Measurements from ENCODE around the gene ALG12. TPM values are rescaled to one million over a fixed set of nuclear protein-coding genes. Genes with fewer than 3 reads are reported as not detected.
A peak's percentile ranks its signal among the peaks of the same experiment; 100 is the strongest.

ALG12 gene
- total and polyA plus RNA-seq, 2 of the 13 experiments (the other 11 are each of a cell fraction or from before 2014, with no cell fraction given) = 7.8 to 15.8 TPM

GRCh38 chr22:49946612-49947295 lies 28.5 kb upstream of the ALG12 start (continued):
- TF ChIP-seq, protein P1, sequence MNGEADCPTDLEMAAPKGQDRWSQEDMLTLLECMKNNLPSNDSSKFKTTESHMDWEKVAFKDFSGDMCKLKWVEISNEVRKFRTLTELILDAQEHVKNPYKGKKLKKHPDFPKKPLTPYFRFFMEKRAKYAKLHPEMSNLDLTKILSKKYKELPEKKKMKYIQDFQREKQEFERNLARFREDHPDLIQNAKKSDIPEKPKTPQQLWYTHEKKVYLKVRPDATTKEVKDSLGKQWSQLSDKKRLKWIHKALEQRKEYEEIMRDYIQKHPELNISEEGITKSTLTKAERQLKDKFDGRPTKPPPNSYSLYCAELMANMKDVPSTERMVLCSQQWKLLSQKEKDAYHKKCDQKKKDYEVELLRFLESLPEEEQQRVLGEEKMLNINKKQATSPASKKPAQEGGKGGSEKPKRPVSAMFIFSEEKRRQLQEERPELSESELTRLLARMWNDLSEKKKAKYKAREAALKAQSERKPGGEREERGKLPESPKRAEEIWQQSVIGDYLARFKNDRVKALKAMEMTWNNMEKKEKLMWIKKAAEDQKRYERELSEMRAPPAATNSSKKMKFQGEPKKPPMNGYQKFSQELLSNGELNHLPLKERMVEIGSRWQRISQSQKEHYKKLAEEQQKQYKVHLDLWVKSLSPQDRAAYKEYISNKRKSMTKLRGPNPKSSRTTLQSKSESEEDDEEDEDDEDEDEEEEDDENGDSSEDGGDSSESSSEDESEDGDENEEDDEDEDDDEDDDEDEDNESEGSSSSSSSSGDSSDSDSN (CRISPR knock-in tag; IDR thresholded peaks at IDR 0.05) = peak; percentile 55
- TF ChIP-seq AGO2 (optimal IDR thresholded peaks at IDR 0.05; ENCODE audit: low read depth, low read length) (no peak), THAP8 (CRISPR knock-in tag; IDR thresholded peaks at IDR 0.05; ENCODE audit: borderline replicate concordance) (no peak), ZBTB8A (CRISPR knock-in tag; IDR thresholded peaks at IDR 0.05; ENCODE audit: borderline replicate concordance, low read depth) (no peak), HDAC1 (CRISPR knock-in tag; IDR thresholded peaks at IDR 0.05) (peak; percentile 82), KDM2A (CRISPR knock-in tag; IDR thresholded peaks at IDR 0.05; ENCODE audit: borderline replicate concordance, low read depth) (no peak), GZF1 (CRISPR knock-in tag; IDR thresholded peaks at IDR 0.05) (no peak), ZBTB43 (CRISPR knock-in tag; conservative IDR thresholded peaks at IDR 0.05) (no peak), SAP130 (CRISPR knock-in tag; IDR thresholded peaks at IDR 0.05; ENCODE audit: low read depth) (peak; percentile 77), ZNF713 (CRISPR knock-in tag; IDR thresholded peaks at IDR 0.05) (no peak), ZNF232 (CRISPR knock-in tag; IDR thresholded peaks at IDR 0.05; ENCODE audit: borderline replicate concordance) (peak; percentile 17; the same call in 1 of the 2 replicates), GTF3A (CRISPR knock-in tag; conservative IDR thresholded peaks at IDR 0.05) (no peak), ZNF776 (CRISPR knock-in tag; IDR thresholded peaks at IDR 0.05) (no peak), ZNF460 (CRISPR knock-in tag; IDR thresholded peaks at IDR 0.05; ENCODE audit: borderline replicate concordance) (no peak), POGK (CRISPR knock-in tag; conservative IDR thresholded peaks at IDR 0.05) (0 out of 2 replicates have a peak, but pooled peaks have one; percentile 32), ZNF816 (CRISPR knock-in tag; IDR thresholded peaks at IDR 0.05; ENCODE audit: borderline replicate concordance) (peak; percentile 78; the same call in 1 of the 2 replicates), ZNF543 (CRISPR knock-in tag; IDR thresholded peaks at IDR 0.05) (0 out of 2 replicates have a peak, but pooled peaks have one; percentile 42), GATAD1 (CRISPR knock-in tag; IDR thresholded peaks at IDR 0.05) (no peak), SOX6 (IDR thresholded peaks at IDR 0.05) (no peak), SOX6 (CRISPR knock-in tag; IDR thresholded peaks at IDR 0.05) (peak; percentile 94), RAD21 (CRISPR knock-in tag; IDR thresholded peaks at IDR 0.05) (peak; percentile 9; the same call in 1 of the 2 replicates), ZNF660 (CRISPR knock-in tag; IDR thresholded peaks at IDR 0.05; ENCODE audit: borderline replicate concordance, low read depth) (no peak)
- TF ChIP-seq, protein P2, sequence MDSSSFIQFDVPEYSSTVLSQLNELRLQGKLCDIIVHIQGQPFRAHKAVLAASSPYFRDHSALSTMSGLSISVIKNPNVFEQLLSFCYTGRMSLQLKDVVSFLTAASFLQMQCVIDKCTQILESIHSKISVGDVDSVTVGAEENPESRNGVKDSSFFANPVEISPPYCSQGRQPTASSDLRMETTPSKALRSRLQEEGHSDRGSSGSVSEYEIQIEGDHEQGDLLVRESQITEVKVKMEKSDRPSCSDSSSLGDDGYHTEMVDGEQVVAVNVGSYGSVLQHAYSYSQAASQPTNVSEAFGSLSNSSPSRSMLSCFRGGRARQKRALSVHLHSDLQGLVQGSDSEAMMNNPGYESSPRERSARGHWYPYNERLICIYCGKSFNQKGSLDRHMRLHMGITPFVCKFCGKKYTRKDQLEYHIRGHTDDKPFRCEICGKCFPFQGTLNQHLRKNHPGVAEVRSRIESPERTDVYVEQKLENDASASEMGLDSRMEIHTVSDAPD (CRISPR knock-in tag; IDR thresholded peaks at IDR 0.05) = no peak
